ENCODE measurements around the gene TRAF3.
"Not testable (repeated sequence)": the region's sequence is repeated elsewhere in the genome, so short reads cannot be mapped to it uniquely, and the experiment has no call there.

Gene TRAF3

GRCh38 chr14:102926104-102926503 is 148.9 kb downstream of the TRAF3 start:
- DNase-seq = no peak

DNA sequence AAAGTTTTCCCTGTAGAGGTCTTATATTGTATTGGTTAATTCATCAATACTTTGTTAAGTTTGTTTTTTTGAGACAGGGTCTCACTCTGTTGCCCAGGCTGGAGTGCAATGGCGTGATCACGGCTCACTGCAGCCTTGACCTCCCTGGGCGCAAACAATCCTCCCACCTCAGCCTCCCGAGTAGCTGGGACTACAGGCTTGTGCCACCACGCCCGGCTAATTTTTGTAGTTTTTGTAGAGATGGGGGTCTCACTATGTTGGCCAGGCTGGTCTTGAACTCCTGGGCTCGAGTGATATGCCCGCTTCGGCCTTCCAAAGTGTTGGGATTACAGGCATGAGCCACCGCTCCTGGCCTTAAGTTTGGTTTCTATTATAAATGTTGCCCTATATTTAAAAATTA is 149.6 kb downstream of the TRAF3 start:
- DNase-seq = not testable (repeated sequence)

DNA sequence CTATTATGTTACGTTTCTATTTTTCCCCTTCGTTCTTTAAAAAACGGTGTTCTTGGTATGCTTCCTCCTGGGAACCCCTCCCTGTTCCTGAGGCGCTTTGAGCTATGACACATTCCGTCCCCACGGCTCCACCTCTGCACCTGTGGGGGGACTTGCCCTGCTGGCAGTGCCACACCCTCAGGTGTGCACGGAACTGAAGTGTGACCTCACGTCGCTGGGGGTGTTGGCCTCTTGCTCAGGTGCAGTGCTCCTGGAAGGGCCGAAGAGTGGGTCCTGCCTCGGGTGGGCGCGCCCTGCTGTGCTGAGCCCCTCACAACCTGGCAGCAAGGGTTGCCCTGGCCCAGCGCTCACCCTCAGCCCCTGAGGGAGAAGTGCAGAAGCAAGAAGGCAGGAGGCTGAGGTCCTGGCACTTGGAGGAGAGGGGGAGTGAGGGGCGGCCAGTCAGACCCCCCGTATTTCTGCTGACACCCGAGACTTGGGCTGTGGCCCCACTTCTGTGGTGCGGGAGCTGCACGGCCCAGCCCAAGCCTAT is 150.2 kb downstream of the TRAF3 start:
- DNase-seq = no peak

- no peak for DNase-seq
Measured at GRCh38 chr14:102927878-102928411, 150.7 kb downstream of the TRAF3 start.

DNA sequence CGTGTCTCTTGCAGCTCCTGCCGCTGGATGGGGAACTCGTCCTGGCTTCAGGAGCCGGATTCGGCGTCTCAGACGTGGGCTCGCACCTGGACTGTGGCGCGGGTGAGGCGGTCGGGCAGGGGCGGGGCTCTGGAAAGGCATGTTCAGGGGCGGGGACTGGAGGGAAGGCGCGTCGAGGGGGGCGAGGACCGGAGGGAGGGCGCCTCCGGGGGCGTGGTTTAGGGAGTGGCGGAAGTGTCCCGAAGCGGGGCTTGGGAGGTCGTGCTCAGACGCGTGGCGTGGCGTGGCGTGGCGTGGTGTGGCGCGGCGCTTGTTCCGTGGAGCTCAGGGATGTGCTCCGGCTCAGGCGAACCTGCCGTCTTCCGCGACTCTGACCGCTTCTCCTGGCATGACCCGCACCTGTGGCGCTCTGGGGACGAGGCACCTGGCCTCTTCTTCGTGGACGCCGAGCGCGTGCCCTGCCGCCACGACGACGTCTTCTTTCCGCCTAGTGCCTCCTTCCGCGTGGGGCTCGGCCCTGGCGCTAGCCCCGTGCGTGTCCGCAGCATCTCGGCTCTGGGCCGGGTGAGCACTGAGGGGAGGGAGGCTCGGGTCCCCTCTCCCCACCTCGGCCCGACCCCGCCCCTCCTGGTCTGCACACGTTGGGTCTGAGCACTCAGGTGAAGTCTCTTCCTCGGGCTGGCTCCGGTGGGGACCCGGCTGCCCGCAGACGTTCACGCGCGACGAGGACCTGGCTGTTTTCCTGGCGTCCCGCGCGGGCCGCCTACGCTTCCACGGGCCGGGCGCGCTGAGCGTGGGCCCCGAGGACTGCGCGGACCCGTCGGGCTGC is 151.4 kb downstream of the TRAF3 start:
- DNase-seq = peak; percentile 85

DNA sequence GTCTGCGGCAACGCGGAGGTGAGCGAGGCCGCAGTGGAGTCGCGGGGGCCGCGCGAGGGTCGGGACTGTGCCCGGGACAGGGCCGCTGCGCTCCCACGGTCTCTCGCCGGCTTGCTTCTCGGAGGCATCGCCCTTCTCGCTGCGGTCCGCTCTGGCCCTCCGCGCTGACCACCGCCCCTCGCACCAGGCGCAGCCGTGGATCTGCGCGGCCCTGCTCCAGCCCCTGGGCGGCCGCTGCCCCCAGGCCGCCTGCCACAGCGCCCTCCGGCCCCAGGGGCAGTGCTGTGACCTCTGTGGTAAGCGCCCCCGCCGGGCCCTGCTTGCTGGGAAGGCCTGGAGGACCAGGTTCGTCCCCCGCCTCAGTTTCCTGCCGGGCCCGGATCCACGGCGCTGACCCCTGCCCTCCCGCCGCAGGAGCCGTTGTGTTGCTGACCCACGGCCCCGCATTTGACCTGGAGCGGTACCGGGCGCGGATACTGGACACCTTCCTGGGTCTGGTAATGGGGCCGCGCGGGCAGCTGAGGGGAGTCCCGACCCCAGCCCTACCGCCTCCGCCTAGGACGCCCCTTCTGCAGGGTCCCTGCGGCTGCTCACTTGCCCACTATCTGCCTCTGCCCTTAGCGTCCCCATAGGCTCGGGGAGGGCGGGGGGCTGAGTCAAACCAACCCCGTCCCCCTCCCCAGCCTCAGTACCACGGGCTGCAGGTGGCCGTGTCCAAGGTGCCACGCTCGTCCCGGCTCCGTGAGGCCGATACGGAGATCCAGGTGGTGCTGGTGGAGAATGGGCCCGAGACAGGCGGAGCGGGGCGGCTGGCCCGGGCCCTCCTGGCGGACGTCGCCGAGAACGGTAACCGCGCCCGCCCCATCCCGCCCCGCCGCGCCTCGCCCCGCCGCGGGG is 152.2 kb downstream of the TRAF3 start:
- no peak for DNase-seq

DNA sequence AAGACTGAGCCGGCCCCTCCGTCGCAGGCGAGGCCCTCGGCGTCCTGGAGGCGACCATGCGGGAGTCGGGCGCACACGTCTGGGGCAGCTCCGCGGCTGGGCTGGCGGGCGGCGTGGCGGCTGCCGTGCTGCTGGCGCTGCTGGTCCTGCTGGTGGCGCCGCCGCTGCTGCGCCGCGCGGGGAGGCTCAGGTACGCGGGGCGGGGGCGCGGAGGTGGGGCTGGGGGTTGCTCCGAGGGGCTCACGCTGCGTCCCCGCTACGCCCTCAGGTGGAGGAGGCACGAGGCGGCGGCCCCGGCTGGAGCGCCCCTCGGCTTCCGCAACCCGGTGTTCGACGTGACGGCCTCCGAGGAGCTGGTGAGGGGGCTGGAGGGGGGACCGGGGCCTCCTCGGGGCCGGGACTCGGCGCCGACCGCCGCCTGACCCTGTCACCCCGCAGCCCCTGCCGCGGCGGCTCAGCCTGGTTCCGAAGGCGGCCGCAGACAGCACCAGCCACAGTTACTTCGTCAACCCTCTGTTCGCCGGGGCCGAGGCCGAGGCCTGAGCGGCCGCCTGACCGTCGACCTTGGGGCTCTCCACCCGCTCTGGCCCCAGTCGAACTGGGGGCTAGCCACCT is 153.0 kb downstream of the TRAF3 start:
- DNase-seq = no peak

DNA sequence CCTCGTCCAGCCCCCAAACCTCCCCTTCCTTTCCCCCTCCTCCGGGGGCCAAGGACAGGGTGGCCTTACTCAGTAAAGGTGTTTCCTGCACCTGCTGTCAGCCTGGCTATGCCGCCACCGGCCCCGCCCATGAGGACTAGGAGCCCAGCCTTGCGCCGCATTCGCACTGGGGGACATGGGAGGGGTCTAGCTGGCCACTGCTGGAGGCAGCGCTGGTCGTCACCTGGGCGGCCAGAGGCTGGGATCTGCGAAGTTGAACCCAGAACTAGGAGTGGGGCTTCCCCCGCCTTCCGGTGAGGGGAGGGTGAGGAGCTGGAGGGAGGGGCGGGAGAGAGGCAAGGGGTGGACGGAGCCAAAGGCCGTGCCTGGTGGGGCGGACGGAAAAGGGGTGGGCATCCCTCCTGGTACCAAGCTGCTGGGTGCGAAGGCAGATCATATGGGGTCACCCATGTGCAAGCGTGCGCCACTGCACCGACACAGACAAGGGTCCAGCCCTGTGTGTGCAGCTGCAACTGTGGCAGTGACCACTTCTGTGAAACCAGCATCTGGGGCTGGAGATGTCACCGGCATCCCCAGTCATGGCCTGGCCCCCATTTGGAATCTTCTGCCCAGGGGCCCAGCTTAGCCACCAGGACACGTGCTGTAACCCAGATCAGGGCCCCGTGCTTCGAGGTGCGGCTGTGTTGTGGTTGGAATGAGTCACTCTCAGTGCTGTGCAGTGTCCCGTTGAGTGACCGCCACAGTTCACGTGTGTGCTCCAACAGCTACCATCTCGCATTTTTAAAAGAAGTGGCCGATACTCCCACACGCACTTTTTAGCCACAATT is 153.7 kb downstream of the TRAF3 start:
- DNase-seq = no peak

DNA sequence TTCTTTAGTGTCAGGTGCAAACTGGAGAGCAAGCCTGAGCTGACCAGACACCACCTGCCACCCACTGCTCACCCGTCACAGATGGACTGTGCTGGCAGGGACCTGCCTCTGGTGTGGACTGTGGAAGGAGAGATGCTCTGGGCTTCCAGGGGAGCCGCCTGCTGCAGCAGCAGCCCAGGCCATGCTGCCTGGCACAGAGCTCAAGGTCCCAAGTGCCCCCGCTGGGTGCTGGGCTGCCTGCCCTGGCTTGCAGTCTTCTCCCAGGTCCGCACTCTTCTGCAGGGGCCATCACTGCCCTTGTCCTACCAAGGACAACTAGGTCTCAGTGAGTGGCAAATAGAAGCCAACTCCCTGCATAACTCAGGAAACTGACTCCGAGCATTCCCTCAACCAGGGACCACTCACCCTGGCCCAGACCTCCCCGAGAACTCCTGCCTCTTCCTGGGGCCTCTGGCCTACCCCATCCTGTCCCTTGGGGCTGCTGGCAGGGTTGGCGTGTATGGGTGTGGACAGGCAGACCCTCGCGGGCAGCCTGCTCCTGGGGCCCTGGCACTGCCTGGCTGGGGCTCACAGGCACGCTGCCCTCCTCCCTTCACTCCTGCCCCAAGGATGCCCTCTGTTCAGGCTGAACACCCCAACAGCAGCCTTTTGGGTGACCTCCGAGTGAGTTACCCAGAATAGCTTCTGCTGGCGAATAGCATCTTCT is 154.5 kb downstream of the TRAF3 start:
- DNase-seq = no peak

GRCh38 chr14:102932484-102933248 is 155.4 kb downstream of the TRAF3 start:
- no peak for DNase-seq

DNA sequence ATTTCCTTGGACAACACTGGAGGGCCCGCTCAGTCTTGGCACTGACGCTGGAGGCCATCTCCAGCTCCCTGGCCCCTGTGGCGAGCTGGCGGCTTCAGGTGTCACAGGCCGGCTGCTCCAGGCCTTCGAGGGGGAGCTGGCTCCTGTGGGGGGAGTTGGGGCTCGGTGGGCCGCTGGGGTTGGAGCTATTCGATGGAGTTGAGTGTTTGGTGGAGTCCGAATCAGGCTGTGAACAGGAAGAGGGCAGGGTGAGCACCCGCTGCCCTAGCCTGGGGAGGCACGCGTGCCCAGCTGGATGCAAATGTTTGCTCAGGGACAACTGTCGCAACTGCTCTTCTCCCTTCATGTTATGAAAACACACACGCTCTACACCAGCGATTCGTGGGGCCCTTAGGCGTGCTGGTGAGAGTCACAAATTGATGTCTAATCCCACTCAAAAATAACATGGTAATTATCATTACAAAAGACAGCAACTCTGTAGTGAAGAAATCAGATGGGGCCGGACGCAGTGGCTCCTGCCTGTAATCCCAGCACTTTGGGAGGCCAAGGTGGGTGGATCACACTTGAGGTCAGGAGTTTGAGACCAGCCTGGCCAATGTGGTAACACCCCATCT is 156.5 kb downstream of the TRAF3 start:
- no peak for DNase-seq

- no peak for DNase-seq
Measured at GRCh38 chr14:102935756-102936155, 158.5 kb downstream of the TRAF3 start.

GRCh38 chr14:102937331-102938175 is 160.3 kb downstream of the TRAF3 start:
- DNase-seq = no peak

DNA sequence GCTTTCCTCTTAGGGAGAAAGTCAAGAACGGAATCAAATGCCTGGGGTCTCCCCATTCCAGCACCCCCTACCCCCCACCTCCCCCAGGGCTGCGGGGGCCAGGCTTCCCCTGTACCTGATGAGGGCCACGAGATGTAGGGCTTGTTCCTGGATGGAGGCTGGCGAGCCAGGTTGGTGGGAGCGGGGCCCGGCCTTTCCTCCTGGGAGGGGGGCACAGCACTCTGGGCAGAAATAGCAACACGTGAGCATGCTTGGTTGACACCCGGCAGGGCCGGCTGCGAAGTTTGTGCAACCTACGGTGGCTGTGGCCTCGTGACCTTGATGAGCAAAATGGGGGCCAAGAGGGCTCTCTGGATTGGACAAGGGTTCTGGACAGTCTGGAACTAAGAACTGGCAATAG is 160.9 kb downstream of the TRAF3 start:
- DNase-seq = no peak

DNA sequence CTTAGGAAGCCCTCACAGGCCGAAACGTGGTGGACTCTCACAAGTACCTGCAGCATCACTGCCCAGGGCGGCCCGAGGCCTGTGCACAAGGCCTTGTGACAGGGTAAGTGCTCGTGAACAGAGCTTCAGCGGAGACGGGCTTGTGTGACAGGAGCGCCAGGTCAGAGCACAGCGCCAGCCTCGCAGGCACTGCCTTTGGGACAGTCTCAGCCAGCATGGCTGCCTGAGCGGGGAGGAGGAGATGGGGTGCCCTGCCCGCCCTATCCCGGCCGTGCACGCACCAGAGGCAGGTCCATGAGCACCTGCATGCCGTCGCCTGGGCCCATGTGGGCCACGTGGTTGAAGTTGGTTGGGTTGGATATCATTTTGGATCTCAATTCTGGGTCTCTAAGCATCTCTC is 162.1 kb downstream of the TRAF3 start:
- no peak for DNase-seq

DNA sequence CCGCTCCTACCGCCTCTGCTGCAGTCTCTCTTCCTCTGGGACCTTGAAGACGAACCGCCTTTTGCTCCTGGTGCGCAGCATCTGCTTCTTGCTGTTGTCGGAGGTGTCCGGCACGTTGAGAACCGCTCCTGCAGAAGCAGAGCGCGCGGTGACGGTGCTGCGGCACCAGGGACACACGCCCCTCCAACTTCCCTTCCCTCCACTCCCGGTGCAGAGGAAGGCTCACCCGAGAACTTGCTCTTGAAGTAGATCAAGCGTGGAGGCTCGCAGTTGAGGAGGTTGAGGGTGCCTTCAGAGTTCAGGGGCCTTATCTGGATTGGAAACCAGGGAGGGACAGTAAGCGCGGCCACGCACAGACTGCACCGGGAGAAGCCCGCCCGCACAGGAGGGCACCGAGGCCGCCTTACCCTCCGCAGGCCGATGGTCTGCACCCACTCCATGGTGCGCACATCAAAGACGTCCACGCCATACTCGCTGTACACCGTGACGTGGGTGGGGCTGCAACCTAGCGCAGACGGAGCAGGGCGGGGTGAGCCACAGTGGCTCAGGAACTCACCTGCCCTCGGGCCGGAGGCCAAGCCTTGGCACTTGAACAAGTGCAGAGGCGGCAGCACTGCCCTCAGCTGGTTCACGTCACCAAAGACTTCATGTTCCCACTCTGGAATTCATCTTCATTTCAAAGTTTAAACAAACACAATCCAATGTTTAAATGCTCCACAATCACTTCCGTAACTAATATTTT is 162.7 kb downstream of the TRAF3 start:
- DNase-seq = no peak

DNA sequence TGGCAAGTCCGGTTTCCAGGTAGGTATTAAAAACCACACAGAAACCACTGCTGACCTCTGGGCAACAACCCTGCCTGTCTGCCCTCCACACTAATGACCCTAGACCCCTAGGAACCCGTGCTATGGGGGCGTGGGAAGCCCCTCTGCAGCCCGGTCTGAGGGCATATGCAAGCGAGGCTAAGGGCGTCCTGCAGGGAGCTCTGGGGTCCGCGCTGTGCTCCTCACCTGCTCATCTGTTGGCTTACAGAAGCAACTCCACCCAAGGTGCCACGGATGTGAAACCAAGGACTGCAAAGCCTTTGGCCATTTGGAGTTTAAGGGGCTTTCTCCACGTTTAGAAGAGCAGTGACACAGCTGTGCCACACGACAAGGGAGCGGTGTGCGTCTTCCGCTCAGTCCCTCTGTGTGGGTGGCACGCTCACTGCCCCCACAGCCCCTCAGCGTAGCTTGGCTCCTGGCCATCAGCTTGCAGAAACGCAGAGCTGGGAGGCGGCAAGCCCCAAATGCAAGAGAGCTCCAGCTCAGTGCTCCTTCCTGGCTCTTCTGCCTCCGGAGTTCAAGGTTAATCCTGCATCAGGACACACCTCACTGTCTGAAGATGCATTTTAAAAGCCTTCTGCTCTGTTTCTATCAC is 163.6 kb downstream of the TRAF3 start:
- no peak for DNase-seq
